NOMO-1 treated with DMSO at 0.1 percent for 48 hours (cell line): ENCODE results near the gene SPI1.

ENCODE experiments used
- DNase-seq: peaks from one replicate; lab custom pipeline; 2025; ENCODE audit not compliant: unreplicated experiment; lab: John Stamatoyannopoulos, UW

SPI1 gene

DNA sequence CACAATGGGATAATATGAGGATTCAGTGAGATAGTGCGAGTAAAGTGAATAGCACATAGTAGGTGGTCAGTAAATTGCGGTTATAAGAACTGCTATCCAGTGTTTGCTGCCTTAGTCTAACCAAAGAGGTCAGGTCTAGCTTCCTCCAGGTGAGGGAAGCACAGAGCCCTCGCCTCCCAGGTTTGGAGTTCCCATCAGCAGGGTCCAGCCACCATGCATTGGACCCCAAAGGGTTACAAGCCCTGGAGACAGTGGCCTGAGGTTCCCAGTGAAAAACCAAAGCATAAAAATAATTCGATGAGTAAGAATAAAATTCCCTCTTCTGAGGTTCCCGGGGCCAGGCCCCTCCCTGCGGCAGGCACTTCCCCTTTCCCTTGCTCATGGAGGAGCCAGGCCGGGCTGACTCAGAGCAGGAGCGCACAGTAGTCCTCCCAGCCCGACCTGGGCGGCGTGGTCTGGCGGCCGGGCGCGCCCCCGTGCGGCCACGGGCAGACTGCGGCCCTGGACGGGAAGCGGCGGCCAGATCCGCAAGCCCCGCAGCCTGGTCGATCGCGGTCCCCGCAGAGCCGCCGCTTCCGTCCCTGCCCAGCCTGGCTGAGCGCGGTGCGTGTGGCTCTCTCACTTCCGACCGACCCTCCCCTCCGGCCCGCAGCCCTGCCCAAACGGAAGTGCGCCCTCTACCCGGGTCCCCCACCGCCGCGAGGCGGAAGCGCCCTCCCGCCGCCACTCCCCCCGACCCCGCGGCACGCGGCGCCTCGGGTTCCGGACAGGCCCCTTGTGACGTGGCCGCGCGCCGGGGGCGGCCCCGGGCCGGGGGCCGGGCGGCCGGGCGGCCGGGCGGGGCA lies 29.6 kb upstream of the SPI1 start, which contains the start of gene SLC39A13:
TSS of gene SLC39A13 (plus strand) at position 845 of the 845 bp plus-strand sequence. CDS start 1,505 bp downstream, outside the sequence.
- peak; percentile 100 for DNase-seq

DNA sequence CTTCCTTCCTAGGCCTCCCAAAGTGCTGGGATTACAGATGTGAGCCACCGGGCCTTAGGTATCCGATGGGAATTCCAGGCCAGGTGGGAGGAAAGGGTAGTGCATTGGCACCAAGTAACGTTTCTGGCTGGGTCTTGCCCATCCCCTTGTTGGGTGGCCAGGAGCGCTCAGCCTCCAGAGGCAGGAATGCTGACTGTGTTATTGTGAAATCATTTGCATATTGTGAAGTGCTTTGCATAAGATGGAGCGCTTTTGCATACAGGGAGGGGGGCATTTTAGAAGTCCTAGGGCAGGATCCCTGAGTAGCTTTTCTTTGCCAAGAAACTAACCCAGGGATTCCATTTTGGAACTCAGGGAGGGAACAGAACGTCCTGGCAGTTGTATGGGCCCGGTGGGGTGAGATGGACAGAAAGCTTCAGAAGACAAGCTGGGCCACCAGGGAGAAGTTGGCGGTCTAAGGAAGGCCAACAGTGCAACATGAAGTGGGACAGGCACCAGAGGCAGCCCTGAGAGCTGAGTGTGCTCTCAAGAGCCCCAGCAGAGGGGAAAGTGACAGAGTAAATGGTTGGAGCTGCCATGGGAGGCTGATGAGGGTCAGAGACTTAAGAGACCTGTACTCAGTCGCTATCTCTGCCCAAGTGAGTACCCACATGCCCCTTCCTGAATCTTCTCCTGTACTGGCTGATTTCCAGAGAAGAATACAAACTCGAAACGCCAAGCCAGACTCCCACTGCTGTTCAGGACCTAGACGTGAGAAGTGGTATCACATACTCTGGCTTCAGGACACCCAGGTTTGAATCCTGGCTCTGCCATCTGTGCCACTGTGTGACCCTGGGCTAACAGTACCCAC lies 28.8 kb upstream of the SPI1 start:
- DNase-seq, result peak; percentile 36

DNA sequence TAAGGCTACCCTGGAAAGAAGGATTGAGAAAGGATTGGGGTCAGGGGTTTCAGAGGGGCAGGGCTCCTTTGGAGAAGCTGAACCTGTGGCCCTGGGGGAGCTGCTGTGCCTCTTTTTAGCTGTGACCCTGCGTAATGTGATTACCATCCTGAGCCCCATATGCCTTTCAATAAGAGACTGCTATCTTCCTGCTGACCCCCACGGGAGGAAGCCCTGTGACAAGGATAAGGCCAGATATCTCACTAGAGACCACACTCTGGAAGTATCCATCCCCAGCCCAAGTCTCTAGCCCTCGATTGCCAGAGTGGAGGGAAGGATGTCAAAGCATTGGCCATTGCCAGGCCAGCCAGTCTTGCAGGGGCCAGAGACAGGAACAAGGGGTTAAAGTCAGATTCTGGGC lies 25.2 kb upstream of the SPI1 start:
- no peak for DNase-seq

DNA sequence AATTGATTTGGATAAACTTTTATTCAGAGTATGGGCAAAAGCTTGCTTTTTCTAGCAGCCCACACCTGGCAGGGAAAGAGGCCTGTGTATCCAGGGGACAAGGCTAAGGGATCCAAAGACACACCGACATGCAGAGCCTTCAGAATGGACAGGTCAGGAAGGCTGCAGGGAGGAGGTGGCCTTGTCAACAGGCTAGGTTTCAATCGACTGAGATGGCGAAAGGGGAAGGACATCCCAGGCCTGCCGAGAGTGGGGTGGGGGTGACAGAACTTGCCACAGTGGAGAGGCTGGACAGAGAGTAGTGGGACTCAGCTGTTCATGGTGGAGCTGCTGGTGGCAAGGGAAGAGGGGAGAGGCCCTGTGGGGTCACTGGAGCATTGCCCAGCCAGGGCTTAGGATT lies 24.8 kb upstream of the SPI1 start:
- no peak for DNase-seq

DNA sequence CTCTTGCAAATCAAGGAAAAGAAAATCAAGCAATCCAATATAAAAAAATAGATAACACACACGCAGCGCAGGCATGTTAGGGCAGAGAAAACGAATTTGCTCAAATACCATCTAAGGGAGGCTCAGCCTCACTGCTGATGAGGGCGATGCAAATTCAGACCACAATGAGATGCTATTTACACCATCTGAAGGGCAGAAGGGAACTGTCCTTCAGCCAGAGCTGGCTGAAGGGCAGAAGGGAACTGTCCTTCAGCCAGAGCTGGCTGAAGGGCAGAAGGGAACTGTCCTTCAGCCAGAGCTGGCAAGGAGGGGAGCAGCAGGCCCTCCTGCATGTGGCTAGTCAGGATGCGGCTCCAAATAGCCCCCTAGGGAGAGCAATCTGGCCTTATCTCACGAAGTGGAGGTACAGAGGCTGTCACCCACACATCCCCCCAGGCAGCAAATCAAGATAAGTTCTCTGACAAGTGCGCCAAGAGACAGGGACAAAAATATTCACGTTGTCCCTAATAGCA lies 22.5 kb upstream of the SPI1 start:
- DNase-seq, result peak; percentile 56

DNA sequence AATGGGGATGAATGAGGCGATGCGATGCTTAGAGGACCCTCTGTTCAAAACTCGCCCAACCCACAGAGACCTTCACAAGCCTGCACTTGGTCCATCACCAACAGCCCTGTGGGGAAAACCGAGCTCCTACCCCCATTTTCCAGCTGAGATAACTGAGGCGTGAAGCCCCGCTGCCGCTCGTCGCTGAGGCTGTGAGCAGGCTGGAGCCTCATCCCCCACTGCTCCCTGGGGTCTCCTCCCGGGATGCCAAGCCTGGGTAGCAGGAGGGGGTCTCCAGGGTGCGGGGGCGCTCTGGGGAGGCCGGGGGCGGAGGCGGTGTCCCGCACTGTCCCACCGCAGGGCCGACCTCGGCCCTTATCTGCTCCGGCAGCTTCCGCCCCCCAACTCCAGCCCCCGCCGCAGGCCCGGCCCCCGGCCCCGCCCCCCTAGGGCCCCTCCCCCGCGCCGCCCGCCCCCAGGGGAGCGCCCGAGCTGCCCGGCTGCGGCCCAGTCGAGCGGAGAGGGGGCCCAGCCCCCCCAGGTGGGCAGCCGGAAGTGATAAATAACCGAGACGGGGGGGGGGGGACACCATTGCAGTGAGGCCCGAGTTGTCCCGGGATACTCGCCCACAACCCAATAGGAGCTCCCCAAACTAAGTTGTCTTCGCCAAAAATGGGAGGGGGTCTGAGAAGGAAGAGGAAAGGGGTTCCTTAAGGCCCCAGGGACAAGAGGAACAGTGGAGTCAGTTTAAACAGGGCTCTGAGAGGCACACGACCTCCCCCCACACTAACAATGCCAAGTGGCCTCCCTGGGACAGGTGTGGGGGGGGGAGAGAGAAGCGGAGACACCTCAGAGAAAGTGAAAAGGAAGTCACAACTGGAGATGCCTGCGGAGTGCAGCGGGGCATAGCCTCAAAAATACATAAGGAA lies 21.8 kb upstream of the SPI1 start:
- DNase-seq, result no peak

DNA sequence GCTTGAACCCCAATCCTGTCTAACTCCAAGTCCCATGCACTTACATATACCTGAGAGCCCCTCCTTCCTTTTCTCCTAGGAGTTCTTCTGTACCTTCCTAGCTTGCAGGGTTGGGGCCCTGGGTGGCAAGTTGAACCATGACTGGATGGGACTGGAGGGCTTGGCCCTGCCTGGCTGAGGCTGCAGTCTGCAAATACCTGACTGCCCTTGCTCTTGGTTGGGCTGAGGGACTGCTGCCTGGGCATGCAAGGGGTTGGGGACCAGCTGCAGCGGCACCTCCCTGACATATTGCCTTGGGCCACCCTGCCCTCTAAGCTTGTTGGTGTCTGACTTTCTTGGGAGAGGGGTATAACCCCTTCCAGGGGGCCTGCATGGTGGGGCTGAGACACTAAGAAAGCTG lies 20.2 kb upstream of the SPI1 start:
- no peak for DNase-seq

DNA sequence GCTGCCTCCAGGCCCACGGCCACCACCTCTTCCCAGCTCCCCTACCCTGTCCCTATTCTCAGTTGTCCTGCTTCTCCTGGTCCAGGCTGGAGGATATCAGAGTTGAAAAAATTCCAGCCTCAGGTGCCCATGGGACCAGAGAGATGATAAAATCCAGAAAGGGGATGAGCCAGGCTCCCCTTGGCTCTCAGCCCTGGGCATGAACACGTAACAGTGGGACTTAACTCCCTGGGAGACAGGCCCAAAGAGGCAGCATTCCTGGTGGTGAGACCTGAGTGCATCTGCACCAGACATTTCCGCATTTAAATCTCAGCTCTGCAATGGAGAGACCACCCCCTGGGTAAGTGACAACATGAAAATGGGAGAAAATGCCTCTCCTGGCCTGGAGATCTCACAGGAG lies 19.7 kb upstream of the SPI1 start:
- no peak for DNase-seq

DNA sequence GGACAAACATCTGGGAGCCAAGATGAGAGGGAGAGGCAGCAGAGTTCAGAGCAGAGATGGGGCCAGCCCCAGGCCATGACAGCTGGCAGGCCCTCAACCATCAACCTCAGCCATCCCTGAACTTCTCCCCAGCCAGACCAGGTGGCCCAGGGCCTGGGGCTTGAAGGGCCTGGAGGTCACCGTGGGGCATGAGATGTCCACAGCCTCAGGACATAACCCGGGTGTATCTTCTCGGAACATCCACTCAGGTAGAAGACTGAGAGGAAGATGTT lies 17.6 kb upstream of the SPI1 start:
- DNase-seq, result no peak

DNA sequence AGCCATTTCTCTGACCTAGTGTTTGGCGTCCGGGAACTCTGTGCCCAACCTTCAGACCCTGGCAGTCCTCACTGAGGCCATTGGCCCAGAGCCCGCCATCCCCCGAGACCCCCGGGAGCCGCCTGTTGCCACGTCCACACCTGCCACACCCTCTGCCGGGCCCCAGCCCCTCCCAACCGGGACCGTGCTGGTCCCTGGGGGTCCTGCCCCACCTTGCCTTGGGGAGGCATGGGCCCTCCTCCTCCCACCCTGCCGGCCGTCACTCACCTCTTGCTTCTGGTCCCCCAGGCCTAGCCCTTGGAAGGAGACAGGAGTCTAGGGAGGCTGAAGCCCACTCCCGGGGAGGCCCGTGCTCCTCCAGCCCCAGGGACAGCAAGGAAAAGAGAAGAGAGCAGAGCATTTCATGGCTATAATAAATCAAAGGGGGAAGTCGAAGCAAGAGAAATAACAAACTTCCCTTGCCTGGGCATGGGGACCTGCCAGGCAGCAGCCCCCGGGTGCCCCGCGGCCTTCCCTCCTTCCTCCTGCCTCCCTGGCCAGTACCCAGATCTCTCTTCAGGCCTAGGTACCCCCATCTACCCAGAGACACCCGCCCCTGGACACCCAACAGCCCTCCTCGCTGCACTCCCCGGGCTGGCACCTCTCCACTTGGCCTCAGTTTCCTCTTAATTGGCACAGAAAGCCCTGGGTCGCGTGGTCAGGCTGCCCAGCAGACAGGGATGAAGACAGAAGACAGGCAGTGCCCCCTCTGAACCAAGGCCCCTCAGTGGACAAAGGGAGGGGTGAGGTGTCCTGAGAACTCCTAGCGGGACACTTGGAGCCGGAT lies 17.1 kb upstream of the SPI1 start:
- DNase-seq, result peak; percentile 28

DNA sequence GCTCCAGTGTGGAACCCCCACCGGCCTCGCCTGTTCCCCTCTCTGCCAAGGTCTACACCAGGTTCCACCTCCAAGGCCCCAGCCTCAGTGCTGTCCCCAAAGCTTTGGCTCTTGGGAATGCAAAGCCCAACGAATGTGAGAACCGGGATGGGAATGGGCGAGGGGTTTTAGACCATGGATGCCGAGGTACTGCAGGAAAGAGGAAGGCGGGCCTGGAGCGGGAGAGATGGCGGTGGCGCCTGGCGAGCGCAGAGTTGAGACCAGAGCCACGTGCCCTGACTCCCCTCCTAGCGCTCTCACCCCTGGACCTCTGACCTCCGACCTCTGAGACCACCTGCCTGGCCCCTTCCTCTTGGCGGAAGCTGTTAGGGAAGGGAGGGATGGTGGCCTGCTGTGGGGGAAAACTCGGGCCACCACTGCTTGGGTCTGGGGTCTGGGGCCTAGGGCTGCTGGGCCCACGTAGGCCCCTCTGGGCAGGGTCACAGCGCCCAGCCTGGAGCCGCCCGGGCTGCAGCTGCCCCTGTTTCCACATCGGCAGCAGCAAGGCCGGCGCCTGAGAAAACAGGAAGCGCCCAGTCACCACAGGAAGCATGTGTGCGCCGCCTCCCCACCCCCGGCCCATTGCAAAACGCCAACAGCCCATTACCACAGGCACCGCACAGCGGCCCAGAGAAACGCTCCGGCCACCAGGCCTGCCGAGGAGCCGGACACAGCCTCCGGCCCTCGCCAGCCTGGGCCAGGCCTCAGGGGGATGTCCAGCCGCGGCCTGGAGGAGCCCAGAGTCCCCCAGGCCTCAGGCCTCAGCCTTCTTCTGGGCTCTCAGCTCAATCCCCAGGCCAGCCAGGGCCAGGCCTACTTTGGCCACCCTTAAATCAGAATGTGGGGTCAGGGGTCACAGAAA lies 16.2 kb upstream of the SPI1 start:
- peak; percentile 88 for DNase-seq

DNA sequence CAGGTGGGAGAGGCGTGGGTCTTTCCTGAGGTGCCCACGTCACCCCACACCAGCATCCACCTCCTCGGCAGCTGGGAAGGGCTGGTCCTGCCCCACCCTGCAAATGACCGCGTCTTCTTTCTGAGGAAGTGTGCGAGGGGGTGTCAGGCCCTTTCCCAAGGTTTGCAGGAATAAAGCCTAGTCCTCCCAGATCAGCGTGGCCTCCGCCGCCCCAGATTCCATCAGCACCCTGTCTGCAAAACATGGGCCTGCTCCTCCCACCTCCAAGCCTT lies 15.6 kb upstream of the SPI1 start:
- DNase-seq, result no peak

DNA sequence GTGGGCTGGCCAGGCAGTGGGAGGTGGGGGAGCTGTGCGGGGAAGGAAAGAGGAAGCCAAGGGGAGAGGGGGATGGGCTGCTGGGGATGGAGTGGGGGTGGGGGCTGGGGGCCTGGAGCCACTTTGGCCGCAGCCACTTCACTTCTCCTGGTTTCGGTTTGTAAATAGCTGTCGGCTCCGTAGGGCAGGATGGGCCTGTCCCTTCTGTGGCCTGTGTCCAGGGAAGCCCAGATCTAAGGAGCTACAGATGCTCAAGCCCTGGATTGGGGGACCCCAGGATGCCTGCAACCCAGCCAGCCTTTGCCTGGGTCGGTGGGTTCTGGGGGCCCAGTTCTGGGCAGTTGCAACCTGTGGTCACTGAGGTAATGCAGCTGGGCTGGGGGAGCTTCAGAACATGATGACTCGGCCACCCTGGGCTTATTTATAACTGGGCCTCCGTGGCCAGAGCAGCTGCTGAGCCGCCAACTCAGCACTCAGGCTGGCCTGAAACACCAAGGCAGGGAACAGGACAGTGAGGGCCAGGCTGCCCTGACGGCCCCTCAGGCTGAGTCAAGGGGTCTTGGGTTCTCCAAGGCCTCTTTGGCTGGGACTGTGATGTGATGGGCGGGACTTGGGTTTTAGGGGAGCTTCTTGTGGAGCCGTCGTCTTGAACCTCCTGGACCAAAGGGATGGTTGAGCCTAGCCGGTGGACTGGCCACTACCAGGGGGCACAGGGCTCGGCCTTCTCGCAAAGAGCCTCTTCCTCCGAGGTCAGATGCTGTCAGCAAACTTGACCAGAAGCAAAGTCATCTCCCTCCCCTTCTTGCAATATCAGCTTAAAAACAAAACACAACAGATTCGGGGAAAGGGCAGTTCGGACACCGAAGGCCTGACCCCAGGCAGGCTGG lies 15.1 kb upstream of the SPI1 start:
- DNase-seq, result peak; percentile 65

DNA sequence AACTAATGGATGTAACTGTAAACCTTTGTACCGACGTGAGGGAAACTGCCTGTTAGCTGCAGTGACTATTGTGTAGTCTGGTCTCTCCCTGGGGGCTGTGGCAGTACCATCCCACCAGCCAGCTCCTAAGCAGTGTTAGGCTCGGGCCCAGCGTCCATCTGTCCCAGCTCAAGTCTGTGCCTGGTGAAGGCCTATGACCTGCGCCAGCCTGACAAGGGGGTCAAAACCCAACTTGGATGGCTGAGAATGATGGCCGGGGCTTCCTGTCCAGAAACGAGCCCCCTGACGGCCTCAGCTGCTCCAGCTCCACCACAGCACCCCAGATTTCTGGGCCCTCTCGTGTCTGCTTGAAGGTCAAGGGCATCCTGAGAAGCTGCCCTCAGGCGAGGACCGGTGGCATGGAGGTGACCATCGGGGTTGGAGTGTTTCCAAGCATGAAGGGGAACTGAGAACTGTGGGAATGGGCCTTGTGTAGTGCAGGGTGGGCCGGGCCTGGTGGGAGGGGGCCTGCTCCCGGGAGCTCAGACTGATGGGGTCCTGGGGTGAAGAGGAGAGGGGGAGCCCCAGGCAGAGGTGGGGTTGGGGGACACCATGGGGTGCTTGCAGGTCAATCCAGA lies 14.3 kb upstream of the SPI1 start:
- DNase-seq, result no peak

DNA sequence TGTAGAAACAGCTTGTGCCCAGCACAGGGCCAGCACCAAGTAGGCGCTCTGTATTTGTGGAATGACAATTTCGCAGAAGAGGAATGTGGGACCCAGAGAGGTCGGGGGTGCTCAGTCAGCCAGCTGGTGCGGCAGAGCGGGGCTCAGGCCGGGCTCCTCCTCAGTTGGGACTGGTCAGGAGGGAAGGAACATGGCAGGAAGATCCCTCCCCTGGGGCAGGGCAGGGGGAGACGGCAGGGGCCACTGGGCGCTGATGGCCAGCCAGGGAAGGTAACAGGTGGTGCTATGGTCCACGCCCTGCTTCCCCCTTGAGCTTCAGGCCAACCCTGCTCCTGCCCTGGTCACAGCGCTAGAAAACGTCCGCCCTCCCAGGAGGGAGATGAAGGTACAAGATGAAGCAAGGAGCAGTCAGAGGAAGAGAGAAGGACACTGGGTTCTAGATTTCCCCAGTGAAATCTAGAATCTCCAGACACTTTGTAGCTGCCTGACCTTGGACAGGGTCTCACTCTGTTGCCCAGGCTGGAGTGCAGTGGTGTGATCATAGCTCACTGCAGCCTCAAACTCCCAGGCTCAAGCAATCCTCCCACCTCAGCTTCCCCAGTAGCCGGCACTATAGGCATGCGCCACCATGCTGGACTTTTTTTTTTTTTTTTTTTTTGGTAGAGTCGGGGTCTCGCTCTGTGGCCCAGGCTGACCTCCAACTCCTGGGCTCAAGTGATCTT lies 13.5 kb upstream of the SPI1 start:
- no peak for DNase-seq

DNA sequence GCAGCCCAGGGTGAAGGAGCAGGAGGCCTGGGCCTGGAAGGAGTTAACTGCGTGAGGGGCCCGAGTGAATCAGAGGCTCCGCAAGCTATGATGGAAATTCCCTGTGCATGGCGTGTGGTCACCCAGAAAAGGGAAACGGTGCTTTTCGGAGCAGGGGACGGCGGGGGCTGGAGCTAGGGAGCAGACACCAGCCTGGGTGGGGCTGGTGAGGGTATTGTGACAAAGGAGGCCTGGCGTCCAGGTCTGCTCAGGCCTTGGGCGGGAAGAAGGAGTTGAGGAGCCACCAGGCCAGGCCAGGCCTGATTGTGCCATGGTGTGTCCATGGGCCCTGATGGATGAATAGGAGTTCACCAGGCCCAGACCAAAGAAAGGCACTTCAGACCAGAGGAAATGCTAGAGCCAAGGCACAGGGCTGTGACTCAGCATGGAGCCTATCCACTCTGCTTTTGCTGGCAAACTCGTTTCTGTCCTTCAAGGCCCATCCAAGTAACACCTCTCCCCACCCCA lies 12.8 kb upstream of the SPI1 start:
- peak; percentile 95 for DNase-seq

DNA sequence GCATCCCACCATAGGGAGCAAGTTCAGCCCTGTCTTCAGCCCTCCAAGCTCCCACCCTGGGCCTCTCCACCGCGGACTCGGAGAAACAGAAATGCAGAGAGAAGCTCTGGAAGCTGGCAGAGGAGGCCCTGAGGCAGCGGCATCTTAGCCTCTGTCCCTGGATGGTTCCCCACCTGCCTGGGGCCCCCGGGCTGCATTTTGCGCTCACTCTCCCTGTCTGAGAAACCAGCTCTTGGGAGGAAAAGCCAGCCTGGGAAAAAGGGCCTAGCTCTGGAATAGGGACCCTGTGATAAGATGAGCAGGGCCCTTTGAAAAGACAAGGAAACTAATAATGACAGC lies 12.0 kb upstream of the SPI1 start:
- no peak for DNase-seq
